Brain microvascular endothelial cell (primary cell): Measurements from ENCODE around the gene MEGF6.

Source experiments
- DNase-seq: peaks from one replicate; pipeline ENCODE4 v3.0.0-alpha.2; 2020
- H3K27ac ChIP-seq: fragments of 250-450 bp; sonication (Bioruptor Pico); 2 replicates; pipeline ENCODE4 v1.5.1; 2020; ENCODE audit warnings: mild to moderate bottlenecking, moderate library complexity
- H3K27me3 ChIP-seq: fragments of 250-450 bp; sonication (Bioruptor Pico); replicated peaks from 2 replicates; pipeline ENCODE4 v1.5.1; 2020; ENCODE audit warnings: mild to moderate bottlenecking
- H3K36me3 ChIP-seq: fragments of 250-450 bp; sonication (Bioruptor Pico); replicated peaks from 2 replicates; pipeline ENCODE4 v1.5.1; 2020; ENCODE audit warnings: mild to moderate bottlenecking
- H3K4me3 ChIP-seq: 2 replicates; pipeline ENCODE4 v1.5.1; 2011; ENCODE audit warnings: low read depth, mild to moderate bottlenecking, control low read depth, low read length, moderate library complexity
- in situ Hi-C: cut with HindIII; loops from 2 replicates; pipeline ENCODE4 v1.10.0; 2017; ENCODE audit warnings: low sequenced_read_pairs, low pct_ligation_motif_present
- TF ChIP-seq, protein P1 (sequence below): IDR thresholded peaks from 2 replicates; pipeline ENCODE4 v1.5.1; 2011; ENCODE audit warnings: low read depth, mild to moderate bottlenecking, moderate library complexity, low read length, control low read depth, inconsistent platforms; ENCODE audit errors: missing control alignments

Gene MEGF6

DNA sequence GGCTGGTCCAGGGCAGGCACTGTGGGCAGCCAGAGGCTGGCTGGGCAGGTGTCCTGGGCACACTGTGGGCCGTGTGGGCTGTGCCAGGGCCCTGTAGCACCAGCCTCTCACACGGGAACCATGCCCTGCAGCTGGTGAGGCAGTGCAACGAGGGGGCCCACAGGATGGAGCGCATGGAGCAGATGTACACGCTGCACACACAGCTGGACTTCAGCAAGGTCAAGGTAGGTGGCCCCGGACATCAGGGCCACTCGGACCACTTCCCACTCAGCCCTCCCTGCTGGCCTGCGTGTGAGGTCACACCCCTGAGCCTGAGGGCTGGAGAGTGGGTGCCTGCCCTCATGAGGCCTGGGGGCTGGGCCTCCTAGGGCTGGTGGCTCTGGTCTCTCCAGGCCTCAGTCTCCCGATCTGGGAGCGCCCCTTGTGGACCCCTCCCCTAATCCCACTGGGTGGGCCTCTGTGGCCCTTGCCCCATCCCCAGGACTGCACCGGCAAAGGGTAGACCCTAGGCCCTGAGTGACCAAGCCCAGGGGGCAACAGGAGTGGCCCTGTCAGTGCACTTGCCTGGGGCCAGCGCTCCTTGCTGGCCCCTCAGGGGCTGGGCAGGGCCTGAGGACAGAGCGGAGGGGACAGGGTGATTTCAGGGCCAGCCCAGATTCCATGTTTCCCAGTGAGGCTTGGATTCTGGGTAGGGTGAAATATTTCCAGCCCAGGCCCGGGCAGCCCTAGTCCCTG lies 135.3 kb downstream of the MEGF6 start:
- Histone ChIP-seq H3K27ac (no peak overlapping the region), H3K36me3 (no peaks in the 10 kb centered on the region), H3K27me3 (no peaks in the 10 kb centered on the region), H3K4me3 (no peak overlapping the region)
- in situ Hi-C loops = no loop called here
- DNase-seq = no peak
- TF ChIP-seq, protein P1, sequence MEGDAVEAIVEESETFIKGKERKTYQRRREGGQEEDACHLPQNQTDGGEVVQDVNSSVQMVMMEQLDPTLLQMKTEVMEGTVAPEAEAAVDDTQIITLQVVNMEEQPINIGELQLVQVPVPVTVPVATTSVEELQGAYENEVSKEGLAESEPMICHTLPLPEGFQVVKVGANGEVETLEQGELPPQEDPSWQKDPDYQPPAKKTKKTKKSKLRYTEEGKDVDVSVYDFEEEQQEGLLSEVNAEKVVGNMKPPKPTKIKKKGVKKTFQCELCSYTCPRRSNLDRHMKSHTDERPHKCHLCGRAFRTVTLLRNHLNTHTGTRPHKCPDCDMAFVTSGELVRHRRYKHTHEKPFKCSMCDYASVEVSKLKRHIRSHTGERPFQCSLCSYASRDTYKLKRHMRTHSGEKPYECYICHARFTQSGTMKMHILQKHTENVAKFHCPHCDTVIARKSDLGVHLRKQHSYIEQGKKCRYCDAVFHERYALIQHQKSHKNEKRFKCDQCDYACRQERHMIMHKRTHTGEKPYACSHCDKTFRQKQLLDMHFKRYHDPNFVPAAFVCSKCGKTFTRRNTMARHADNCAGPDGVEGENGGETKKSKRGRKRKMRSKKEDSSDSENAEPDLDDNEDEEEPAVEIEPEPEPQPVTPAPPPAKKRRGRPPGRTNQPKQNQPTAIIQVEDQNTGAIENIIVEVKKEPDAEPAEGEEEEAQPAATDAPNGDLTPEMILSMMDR = no peak

DNA sequence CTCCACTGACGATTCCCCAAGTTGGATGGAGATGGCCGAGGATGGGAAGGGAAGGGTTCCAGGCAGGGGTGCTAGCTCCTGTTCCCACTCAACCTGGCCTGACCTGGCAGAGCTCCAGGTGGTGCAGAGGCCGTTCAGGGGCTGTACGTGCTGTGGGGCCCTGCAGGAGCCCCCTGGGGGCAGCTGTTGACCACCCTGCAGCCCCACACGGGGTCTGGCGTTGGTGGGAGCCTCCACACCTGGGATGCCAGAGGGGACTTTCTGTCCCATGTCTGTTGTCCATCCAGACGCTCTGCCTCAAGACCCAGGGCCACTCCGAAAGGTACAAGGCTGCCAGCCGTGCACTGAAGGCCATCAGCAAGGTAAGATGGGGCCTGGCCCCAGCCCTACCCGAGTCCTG lies 136.9 kb downstream of the MEGF6 start:
- no peak for DNase-seq
- in situ Hi-C loops = no loop called here
- TF ChIP-seq, protein P1 = no peak
- Histone ChIP-seq H3K27me3 (no peaks in the 10 kb centered on the region), H3K36me3 (no peaks in the 10 kb centered on the region), H3K27ac (no peak overlapping the region), H3K4me3 (no peak overlapping the region)

DNA sequence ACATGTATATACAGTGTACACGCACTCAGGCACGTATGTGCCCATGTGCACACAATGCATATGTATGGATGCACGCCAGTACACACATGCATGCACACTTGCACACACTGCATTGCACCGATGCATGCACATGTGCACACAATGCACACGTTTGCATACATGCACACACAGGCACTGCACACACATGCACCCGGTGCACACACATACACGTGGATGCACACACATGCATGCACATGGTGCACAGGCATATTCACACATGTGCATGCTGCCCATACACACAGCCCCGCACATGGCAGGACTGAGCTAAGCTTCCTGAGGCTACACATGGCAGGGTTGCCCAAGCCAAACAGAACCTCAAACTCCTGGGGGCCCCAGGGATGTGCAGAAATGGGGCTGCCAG lies 137.3 kb downstream of the MEGF6 start:
- TF ChIP-seq, protein P1 = no peak
- Histone ChIP-seq H3K27me3 (no peaks in the 10 kb centered on the region), H3K36me3 (no peaks in the 10 kb centered on the region), H3K4me3 (no peak overlapping the region), H3K27ac (no peak overlapping the region)
- in situ Hi-C loops = no loop called here
- no peak for DNase-seq

DNA sequence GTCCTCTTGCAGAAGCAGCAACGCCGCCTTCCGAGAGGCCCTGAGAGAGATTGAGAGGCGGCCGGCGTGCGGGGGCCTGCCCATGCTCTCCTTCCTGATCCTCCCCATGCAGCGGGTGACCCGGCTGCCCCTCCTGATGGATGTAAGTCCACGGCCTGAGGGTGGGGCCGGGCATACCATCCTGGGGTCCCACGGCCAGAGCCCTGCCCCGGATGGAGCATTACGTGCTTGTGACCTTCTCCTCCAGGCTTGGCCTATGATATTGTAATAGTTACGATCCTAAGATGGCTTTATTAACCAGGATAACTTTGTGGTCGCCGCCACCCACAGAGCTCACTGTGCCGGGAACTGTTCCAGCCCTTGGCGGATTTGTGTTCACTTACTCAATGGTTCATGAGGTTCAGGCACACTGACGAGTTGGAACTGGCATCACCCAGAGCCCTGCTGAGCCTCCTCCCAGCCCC lies 137.9 kb downstream of the MEGF6 start:
- Histone ChIP-seq H3K36me3 (no peaks in the 10 kb centered on the region), H3K27me3 (no peaks in the 10 kb centered on the region), H3K27ac (peak overlapping the region; percentile 36), H3K4me3 (no peak overlapping the region)
- in situ Hi-C loops = no loop called here
- peak; percentile 91 for DNase-seq
- TF ChIP-seq, protein P1 = no peak

DNA sequence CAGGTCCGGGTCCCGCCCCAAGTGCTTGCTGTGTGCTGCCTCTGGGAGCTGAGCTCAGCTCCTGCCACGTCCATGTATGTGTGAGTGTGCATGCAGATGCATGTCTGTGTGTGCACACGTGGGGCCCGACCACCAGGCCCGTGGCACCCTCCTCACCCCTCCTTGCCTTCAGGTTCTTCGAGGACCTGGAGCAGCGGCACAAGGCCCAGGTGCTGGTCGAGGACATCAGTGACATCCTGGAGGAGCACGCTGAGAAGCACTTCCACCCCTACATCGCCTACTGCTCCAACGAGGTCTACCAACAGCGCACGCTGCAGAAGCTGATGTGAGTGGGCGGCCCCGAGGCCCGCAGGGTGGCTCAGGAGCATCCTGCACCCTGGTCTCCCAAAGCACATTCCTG lies 138.4 kb downstream of the MEGF6 start:
- Histone ChIP-seq H3K36me3 (no peaks in the 10 kb centered on the region), H3K27ac (peak overlapping the region; percentile 36), H3K4me3 (no peak overlapping the region), H3K27me3 (no peaks in the 10 kb centered on the region)
- TF ChIP-seq, protein P1 = no peak
- in situ Hi-C loops = no loop called here
- no peak for DNase-seq
